Suprapubic skin (tissue), 3 donors: ENCODE data around the gene RAB17.

Experiments used
- EP300 ChIP-seq: sonication (generic); formaldehyde crosslinking; IDR thresholded peaks from one replicate; pipeline ENCODE4 v1.6.1; 2017; ENCODE audit warnings: antibody characterized with exemption
- POLR2A ChIP-seq, 2 donors: fragments of 450-650 bp; IDR thresholded peaks; one replicate each; pipeline ENCODE4 v1.6.1; 2017; ENCODE audit warnings: antibody characterized with exemption in 2 of 2, mild to moderate bottlenecking in 2 of 2, moderate library complexity in 2 of 2
- TF ChIP-seq, protein P1 (sequence below), 2 donors: fragments of 200-600 bp in 1 of 2; fragments of 450-650 bp in 1 of 2; sonication (generic) in 1 of 2; IDR thresholded peaks; one replicate each; pipeline ENCODE4 v1.5.1; 2016 to 2019; ENCODE audit warnings: antibody characterized with exemption in 2 of 2, mild to moderate bottlenecking in 1 of 2, moderate library complexity in 1 of 2

DNA sequence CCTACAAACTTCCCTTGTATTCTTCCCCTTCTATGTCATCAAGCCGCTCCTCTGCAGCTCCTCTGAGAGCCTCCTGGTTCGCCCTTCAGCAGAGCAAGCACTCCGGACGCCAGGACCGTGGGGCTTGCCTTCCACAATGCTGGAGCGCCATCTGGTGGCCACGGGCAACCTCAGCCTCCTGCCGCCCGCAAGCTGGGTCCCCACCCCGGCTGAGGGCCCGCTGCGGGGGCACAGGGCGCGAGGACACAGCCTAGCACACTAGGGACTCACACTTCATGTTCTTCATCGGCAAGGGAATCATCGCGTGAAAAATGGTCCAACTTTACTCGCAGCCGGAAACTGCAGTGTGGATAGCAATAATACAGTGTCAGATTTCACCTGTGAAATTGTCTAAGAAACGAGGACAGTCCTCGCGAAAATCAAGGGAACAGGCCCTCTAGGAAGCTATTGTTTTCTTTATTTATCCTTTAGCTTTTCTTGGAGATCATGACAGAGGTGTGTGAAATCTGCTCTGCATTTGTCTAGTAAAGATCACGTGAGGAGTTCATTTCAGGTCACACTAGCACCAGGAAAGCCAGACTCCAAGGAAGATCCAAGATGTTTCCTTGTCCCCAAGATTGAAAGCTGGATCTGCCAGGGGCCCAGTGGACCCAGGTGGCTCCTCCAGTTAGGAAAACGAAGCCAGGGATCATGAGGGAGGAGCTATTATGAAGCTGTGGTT, 18.4 kb downstream of the RAB17 start:
- TF ChIP-seq POLR2A (IDR thresholded peaks at IDR 0.05) (no peak), EP300 (no peak)
- TF ChIP-seq, protein P1, sequence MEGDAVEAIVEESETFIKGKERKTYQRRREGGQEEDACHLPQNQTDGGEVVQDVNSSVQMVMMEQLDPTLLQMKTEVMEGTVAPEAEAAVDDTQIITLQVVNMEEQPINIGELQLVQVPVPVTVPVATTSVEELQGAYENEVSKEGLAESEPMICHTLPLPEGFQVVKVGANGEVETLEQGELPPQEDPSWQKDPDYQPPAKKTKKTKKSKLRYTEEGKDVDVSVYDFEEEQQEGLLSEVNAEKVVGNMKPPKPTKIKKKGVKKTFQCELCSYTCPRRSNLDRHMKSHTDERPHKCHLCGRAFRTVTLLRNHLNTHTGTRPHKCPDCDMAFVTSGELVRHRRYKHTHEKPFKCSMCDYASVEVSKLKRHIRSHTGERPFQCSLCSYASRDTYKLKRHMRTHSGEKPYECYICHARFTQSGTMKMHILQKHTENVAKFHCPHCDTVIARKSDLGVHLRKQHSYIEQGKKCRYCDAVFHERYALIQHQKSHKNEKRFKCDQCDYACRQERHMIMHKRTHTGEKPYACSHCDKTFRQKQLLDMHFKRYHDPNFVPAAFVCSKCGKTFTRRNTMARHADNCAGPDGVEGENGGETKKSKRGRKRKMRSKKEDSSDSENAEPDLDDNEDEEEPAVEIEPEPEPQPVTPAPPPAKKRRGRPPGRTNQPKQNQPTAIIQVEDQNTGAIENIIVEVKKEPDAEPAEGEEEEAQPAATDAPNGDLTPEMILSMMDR (IDR thresholded peaks at IDR 0.05) = peak; percentile 93 to 97
